Measurements from ENCODE around the gene CCDC13. TPM values are rescaled to one million over a fixed set of nuclear protein-coding genes. Genes with fewer than 3 reads are reported as not detected.

CCDC13 gene
- total and polyA plus RNA-seq, 2 experiments from 2014 or later = 0.27 to 0.45 TPM

- no peaks in the 10 kb centered on the region for H3K4me1 ChIP-seq (ENCODE audit: insufficient read depth)
- no peaks in the 10 kb centered on the region for H3K79me2 ChIP-seq (replicated peaks; ENCODE audit: insufficient read depth)
- no peaks in the 10 kb centered on the region for H3K27me3 ChIP-seq (ENCODE audit: insufficient read depth)
- H3K4me3 ChIP-seq = no peak overlapping the region
- ATAC-seq = no peak
- H3K27me3 Mint-ChIP-seq (ENCODE audit: insufficient read depth, low read depth, poor library complexity) = peaks cover 8% of the 10 kb centered on the region
- no peaks in the 10 kb centered on the region for H3K36me3 ChIP-seq (ENCODE audit: insufficient read depth)
- H3K4me2 ChIP-seq = no peak overlapping the region
- no peaks in the 10 kb centered on the region for H3F3A ChIP-seq (replicated peaks; ENCODE audit: low read depth)
- H3K9me2 ChIP-seq (ENCODE audit: insufficient read depth) = no peaks in the 10 kb centered on the region
- no peaks in the 10 kb centered on the region for H3K36me3 Mint-ChIP-seq (ENCODE audit: low read depth)
- H3K27ac ChIP-seq (ENCODE audit: low read depth) = no peak overlapping the region
- no peak overlapping the region for H3K27ac Mint-ChIP-seq
- no peak for TF ChIP-seq ZNF331 (CRISPR knock-in tag; IDR thresholded peaks at IDR 0.05; ENCODE audit: low read depth)
- no peak for TF ChIP-seq REST (IDR thresholded peaks at IDR 0.05; ENCODE audit: unreplicated experiment)
- no peak for TF ChIP-seq EZH2phosphoT487 (IDR thresholded peaks at IDR 0.05; ENCODE audit: unreplicated experiment)
- no peak for TF ChIP-seq ZNF114 (CRISPR knock-in tag; IDR thresholded peaks at IDR 0.05)
- no peak for TF ChIP-seq POLR2AphosphoS5 (IDR thresholded peaks at IDR 0.05; ENCODE audit: low read depth)
- TF ChIP-seq NANOG (IDR thresholded peaks at IDR 0.05; ENCODE audit: borderline replicate concordance) = no peak
- TF ChIP-seq STAT1 (IDR thresholded peaks at IDR 0.05; ENCODE audit: unreplicated experiment) = no peak
- TF ChIP-seq JUNB (IDR thresholded peaks at IDR 0.05; ENCODE audit: unreplicated experiment) = no peak
- TF ChIP-seq EZH2 (IDR thresholded peaks at IDR 0.05; ENCODE audit: low read depth, unreplicated experiment) = no peak
- TF ChIP-seq CREB1 (CRISPR knock-in tag; IDR thresholded peaks at IDR 0.05; ENCODE audit: low read depth) = no peak
- no peak for TF ChIP-seq ZNF462 (CRISPR knock-in tag; IDR thresholded peaks at IDR 0.05)
- DNase-seq (ENCODE audit: low spot score) = no peak
- H2AFZ ChIP-seq = no peak overlapping the region
- H3K4me1 Mint-ChIP-seq = peaks cover 23% of the 10 kb centered on the region
- no peak overlapping the region for H3K4me3 Mint-ChIP-seq
- no peaks in the 10 kb centered on the region for H3K9me3 Mint-ChIP-seq
- H4K20me1 ChIP-seq (replicated peaks; ENCODE audit: insufficient read depth) = no peaks in the 10 kb centered on the region
Observed at GRCh38 chr3:42746455-42747450, 26.3 kb downstream of the CCDC13 start.
